Measurements from ENCODE around the gene KCNK6. TPM values are rescaled to one million over a fixed set of nuclear protein-coding genes. Genes with fewer than 3 reads are reported as not detected.

Gene KCNK6
- total and polyA plus RNA-seq, 2 donors (not counting 1 experiment from before 2014, with no cell fraction given): 3.4 to 3.7 TPM

GRCh38 chr19:38287604-38288003 lies 32.0 kb upstream of the KCNK6 start:
- no peak overlapping the region for H2AFZ ChIP-seq (ENCODE audit: insufficient read depth, low read depth, low read length, poor library complexity, severe bottlenecking)
- TF ChIP-seq EZH2 (IDR thresholded peaks at IDR 0.05; ENCODE audit: borderline replicate concordance, insufficient read depth, low read depth, low read length, poor library complexity, severe bottlenecking) (no peak), CTCF (IDR thresholded peaks at IDR 0.05) (no peak)
- POLR2A ChIA-PET: no interaction called here
- no peaks in the 10 kb centered on the region for H3K9me3 ChIP-seq (ENCODE audit: control extremely low read depth in 1 of 3, control insufficient read depth in 2 of 3, insufficient read depth in 1 of 3, low read length in 2 of 3)
- ATAC-seq (ENCODE audit: low read depth) (no peak), DNase-seq (no peak)
- H3K4me3 ChIP-seq (ENCODE audit: control extremely low read depth in 1 of 5, extremely low read depth in 1 of 5, insufficient read depth in 1 of 5, low read depth in 2 of 5, low read length in 4 of 5): no peak overlapping the region
- peaks cover 1% of the 10 kb centered on the region for H4K20me1 ChIP-seq (ENCODE audit: control insufficient read depth, insufficient read depth, low read length, poor library complexity, severe bottlenecking)
- peaks cover 3% of the 10 kb centered on the region for H3K79me2 ChIP-seq (ENCODE audit: control insufficient read depth, insufficient read depth, low read length)
- CTCF ChIA-PET: interaction anchor here (1.0 kb wide), 1 partner anchor 10 kb away, joined by 4 read pairs; no protein-coding TSS in a partner anchor
- no peak overlapping the region for H3K27ac ChIP-seq (ENCODE audit: low read length in 2 of 2)
- H3K9me3 Mint-ChIP-seq (ENCODE audit: insufficient read depth): no peaks in the 10 kb centered on the region
- H3K4me1 ChIP-seq (ENCODE audit: control insufficient read depth in 2 of 2, insufficient read depth in 2 of 2, low read length in 2 of 2): peaks cover 10 to 15% of the 10 kb centered on the region in 2 donors
- no peak overlapping the region for H3K27ac Mint-ChIP-seq
- H3K36me3 ChIP-seq (replicated peaks in 1 of 2; ENCODE audit: control extremely low read depth in 1 of 2, control insufficient read depth in 1 of 2, extremely low read depth in 1 of 2, insufficient read depth in 2 of 2, low read length in 1 of 2): peaks cover 4 to 31% of the 10 kb centered on the region in 2 experiments
- no peak overlapping the region for H3K9ac ChIP-seq (ENCODE audit: low read length)
- WGBS (ENCODE audit: insufficient coverage): 74% methylated on average over 9 of the region's 9 CpGs
- H3K27me3 ChIP-seq (replicated peaks in 1 of 4; ENCODE audit: control extremely low read depth in 1 of 4, control insufficient read depth in 3 of 4, insufficient read depth in 4 of 4, low read length in 3 of 4): no peaks in the 10 kb centered on the region
- H3K4me1 Mint-ChIP-seq: peaks cover 18% of the 10 kb centered on the region
- intact Hi-C loops (cut with micrococcal nuclease): no loop called here
- H3K27me3 Mint-ChIP-seq: no peaks in the 10 kb centered on the region
- H3K4me3 Mint-ChIP-seq: no peak overlapping the region
- no peak overlapping the region for H3K4me2 ChIP-seq (replicated peaks; ENCODE audit: low read depth, low read length, poor library complexity, severe bottlenecking)

GRCh38 chr19:38288123-38288855 lies 31.4 kb upstream of the KCNK6 start:
- H3K4me3 ChIP-seq (ENCODE audit: control extremely low read depth in 1 of 5, extremely low read depth in 1 of 5, insufficient read depth in 1 of 5, low read depth in 2 of 5, low read length in 4 of 5): no peak overlapping the region
- H3K4me1 ChIP-seq (ENCODE audit: control insufficient read depth in 2 of 2, insufficient read depth in 2 of 2, low read length in 2 of 2): peaks cover 10 to 15% of the 10 kb centered on the region in 2 donors
- no peak overlapping the region for H3K27ac ChIP-seq (ENCODE audit: low read length in 2 of 2)
- Mint-ChIP-seq H3K27me3 (no peaks in the 10 kb centered on the region), H3K9me3 (ENCODE audit: insufficient read depth) (no peaks in the 10 kb centered on the region), H3K4me3 (no peak overlapping the region), H3K4me1 (peaks cover 17% of the 10 kb centered on the region), H3K27ac (no peak overlapping the region)
- no peak for ATAC-seq (ENCODE audit: low read depth)
- TF ChIP-seq EZH2 (IDR thresholded peaks at IDR 0.05; ENCODE audit: borderline replicate concordance, insufficient read depth, low read depth, low read length, poor library complexity, severe bottlenecking) (no peak), CTCF (IDR thresholded peaks at IDR 0.05) (no peak)
- H3K79me2 ChIP-seq (ENCODE audit: control insufficient read depth, insufficient read depth, low read length): peaks cover 3% of the 10 kb centered on the region
- no peak overlapping the region for H3K9ac ChIP-seq (ENCODE audit: low read length)
- no peaks in the 10 kb centered on the region for H3K9me3 ChIP-seq (ENCODE audit: control extremely low read depth in 1 of 3, control insufficient read depth in 2 of 3, insufficient read depth in 1 of 3, low read length in 2 of 3)
- 96% methylated on average over 15 of the region's 16 CpGs for WGBS (ENCODE audit: insufficient coverage)
- intact Hi-C loops (cut with micrococcal nuclease): no loop called here
- no peak overlapping the region for H3K4me2 ChIP-seq (replicated peaks; ENCODE audit: low read depth, low read length, poor library complexity, severe bottlenecking)
- no peak for DNase-seq
- no peaks in the 10 kb centered on the region for H4K20me1 ChIP-seq (ENCODE audit: control insufficient read depth, insufficient read depth, low read length, poor library complexity, severe bottlenecking)
- no peaks in the 10 kb centered on the region for H3K27me3 ChIP-seq (replicated peaks in 1 of 4; ENCODE audit: control extremely low read depth in 1 of 4, control insufficient read depth in 3 of 4, insufficient read depth in 4 of 4, low read length in 3 of 4)
- POLR2A ChIA-PET: no interaction called here
- peaks cover 4 to 34% of the 10 kb centered on the region in 2 experiments for H3K36me3 ChIP-seq (replicated peaks in 1 of 2; ENCODE audit: control extremely low read depth in 1 of 2, control insufficient read depth in 1 of 2, extremely low read depth in 1 of 2, insufficient read depth in 2 of 2, low read length in 1 of 2)
- CTCF ChIA-PET: interaction anchor here (1.0 kb wide), 1 partner anchor 9 kb away, joined by 4 read pairs; no protein-coding TSS in a partner anchor
- H2AFZ ChIP-seq (ENCODE audit: insufficient read depth, low read depth, low read length, poor library complexity, severe bottlenecking): no peak overlapping the region
